ENCODE data around the gene CIAPIN1. TPM values are rescaled to one million over a fixed set of nuclear protein-coding genes. Genes with fewer than 3 reads are reported as not detected.

Gene CIAPIN1
- total RNA-seq, 1 experiment from 2014 or later = 68.5 TPM

- H3K4me3 ChIP-seq (replicated peaks in 1 of 2; ENCODE audit: low read depth in 1 of 2, low read length in 2 of 2) = no peak overlapping the region
Observed at GRCh38 chr16:57471209-57471608, 24.0 kb upstream of the CIAPIN1 start.

More at GRCh38 chr16:57471209-57471608, 24.0 kb upstream of the CIAPIN1 start:
- Histone ChIP-seq H3K36me3 (ENCODE audit: control insufficient read depth in 1 of 2, insufficient read depth in 2 of 2, low read length in 2 of 2) (peaks cover 42 to 57% of the 10 kb centered on the region in 2 experiments; a peak in 3 of 4 replicates), H3K4me1 (ENCODE audit: control insufficient read depth in 1 of 2, insufficient read depth in 2 of 2, low read length in 2 of 2) (peaks cover 4 to 7% of the 10 kb centered on the region in 2 experiments; a peak in 3 of 4 replicates), H3K4me2 (ENCODE audit: low read length) (no peak overlapping the region), H3K27ac (ENCODE audit: low read depth, low read length) (no peak overlapping the region), H3K9me3 (ENCODE audit: control insufficient read depth in 1 of 2, insufficient read depth in 1 of 2, low read depth in 1 of 2, low read length in 2 of 2) (no peaks in the 10 kb centered on the region), H3K27me3 (ENCODE audit: insufficient read depth, low read length) (no peaks in the 10 kb centered on the region), H3K79me2 (ENCODE audit: insufficient read depth, low read length) (peaks cover 3% of the 10 kb centered on the region; the same call in 1 of the 2 replicates), H4K20me1 (ENCODE audit: insufficient read depth) (no peaks in the 10 kb centered on the region), H3K9me2 (ENCODE audit: insufficient read depth) (no peaks in the 10 kb centered on the region), H3K9ac (ENCODE audit: low read length) (no peak overlapping the region), H2AFZ (ENCODE audit: low read depth, low read length, poor library complexity, severe bottlenecking) (no peak overlapping the region)
- ATAC-seq (no peak), DNase-seq (ENCODE audit: low read depth, low spot score) (no peak)
- ChIA-PET CTCF (no interaction called here), RAD21 (ENCODE audit: low non-redundant PET in 1 of 2, low total read pairs in 2 of 2, uncharacterized antibody in 2 of 2, unreplicated experiment in 2 of 2) (no interaction called here), POLR2A (interaction anchor here (0.6 kb wide), 1 partner anchor 25 kb away, joined by 4 read pairs; no protein-coding TSS in a partner anchor)
- no TSS peak for BruUV-seq (replicated peaks)
- TF ChIP-seq TCF7L2 (IDR thresholded peaks at IDR 0.05; ENCODE audit: borderline replicate concordance, extremely low read depth, insufficient read depth, insufficient read length) (no peak), ELF1 (IDR thresholded peaks at IDR 0.05; ENCODE audit: borderline replicate concordance, low read depth) (no peak), CBX3 (IDR thresholded peaks at IDR 0.05; ENCODE audit: low read depth) (no peak), REST (IDR thresholded peaks at IDR 0.05; ENCODE audit: low read depth) (no peak), POLR2AphosphoS5 (IDR thresholded peaks at IDR 0.05; ENCODE audit: low read depth, low read length) (no peak), ATF3 (IDR thresholded peaks at IDR 0.05) (no peak), ZNF274 (IDR thresholded peaks at IDR 0.05; ENCODE audit: low read depth, low read length) (no peak), MAX (IDR thresholded peaks at IDR 0.05) (no peak), RAD21 (IDR thresholded peaks at IDR 0.05; ENCODE audit: low read depth) (no peak), EZH2 (IDR thresholded peaks at IDR 0.05) (no peak)
- intact Hi-C loops (cut with micrococcal nuclease) = no loop called here
